ENCODE results near the gene IQCM. TPM values are rescaled to one million over a fixed set of nuclear protein-coding genes. Genes with fewer than 3 reads are reported as not detected.

IQCM gene
- polyA plus RNA-seq, 1 donor, result 0.15 TPM

- no peaks in the 10 kb centered on the region for H3K27me3 ChIP-seq (ENCODE audit: control insufficient read depth, insufficient read depth, low read length)
- no peak for DNase-seq
- no peaks in the 10 kb centered on the region for H3K36me3 ChIP-seq (ENCODE audit: control insufficient read depth, insufficient read depth, low read length)
- H3K4me1 ChIP-seq (ENCODE audit: control insufficient read depth, insufficient read depth, low read length), result no peaks in the 10 kb centered on the region
- no peak overlapping the region for H3K27ac ChIP-seq (ENCODE audit: low read length)
- 71% methylated on average over 1 of the region's 3 CpGs for WGBS (ENCODE audit: insufficient coverage, low lambda C conversion rate)
- H3K4me3 ChIP-seq (ENCODE audit: low read length), result no peak overlapping the region
- H3K9me3 ChIP-seq (ENCODE audit: control insufficient read depth, low read depth, low read length), result no peaks in the 10 kb centered on the region
Observed at GRCh38 chr4:149328161-149328560, 487.5 kb downstream of the IQCM start.

- WGBS (ENCODE audit: insufficient coverage, low lambda C conversion rate), result 83% methylated on average over 1 of the region's 1 CpG
- Histone ChIP-seq H3K9me3 (ENCODE audit: control insufficient read depth, low read depth, low read length) (no peaks in the 10 kb centered on the region), H3K4me3 (ENCODE audit: low read length) (no peak overlapping the region), H3K36me3 (ENCODE audit: control insufficient read depth, insufficient read depth, low read length) (no peaks in the 10 kb centered on the region), H3K27me3 (ENCODE audit: control insufficient read depth, insufficient read depth, low read length) (no peaks in the 10 kb centered on the region), H3K27ac (ENCODE audit: low read length) (no peak overlapping the region), H3K4me1 (ENCODE audit: control insufficient read depth, insufficient read depth, low read length) (no peaks in the 10 kb centered on the region)
- no peak for DNase-seq
Observed at GRCh38 chr4:149322203-149322602, 493.4 kb downstream of the IQCM start.

GRCh38 chr4:149321438-149321837 is 494.2 kb downstream of the IQCM start:
- WGBS (ENCODE audit: insufficient coverage, low lambda C conversion rate), result 60% methylated on average over 1 of the region's 1 CpG
- DNase-seq, result no peak
- Histone ChIP-seq H3K4me3 (ENCODE audit: low read length) (no peak overlapping the region), H3K4me1 (ENCODE audit: control insufficient read depth, insufficient read depth, low read length) (no peaks in the 10 kb centered on the region), H3K27ac (ENCODE audit: low read length) (no peak overlapping the region), H3K27me3 (ENCODE audit: control insufficient read depth, insufficient read depth, low read length) (no peaks in the 10 kb centered on the region), H3K9me3 (ENCODE audit: control insufficient read depth, low read depth, low read length) (no peaks in the 10 kb centered on the region), H3K36me3 (ENCODE audit: control insufficient read depth, insufficient read depth, low read length) (no peaks in the 10 kb centered on the region)

GRCh38 chr4:149311076-149311475 is 504.6 kb downstream of the IQCM start:
- WGBS (ENCODE audit: insufficient coverage, low lambda C conversion rate), result 80% methylated on average over 1 of the region's 4 CpGs
- Histone ChIP-seq H3K4me1 (ENCODE audit: control insufficient read depth, insufficient read depth, low read length) (no peaks in the 10 kb centered on the region), H3K27me3 (ENCODE audit: control insufficient read depth, insufficient read depth, low read length) (no peaks in the 10 kb centered on the region), H3K36me3 (ENCODE audit: control insufficient read depth, insufficient read depth, low read length) (no peaks in the 10 kb centered on the region), H3K4me3 (ENCODE audit: low read length) (no peak overlapping the region), H3K9me3 (ENCODE audit: control insufficient read depth, low read depth, low read length) (no peaks in the 10 kb centered on the region), H3K27ac (ENCODE audit: low read length) (no peak overlapping the region)
- no peak for DNase-seq

GRCh38 chr4:149306537-149306936 is 509.1 kb downstream of the IQCM start:
- no peaks in the 10 kb centered on the region for H3K4me1 ChIP-seq (ENCODE audit: control insufficient read depth, insufficient read depth, low read length)
- H3K4me3 ChIP-seq (ENCODE audit: low read length), result no peak overlapping the region
- no peak for DNase-seq
- no peak overlapping the region for H3K27ac ChIP-seq (ENCODE audit: low read length)
- H3K36me3 ChIP-seq (ENCODE audit: control insufficient read depth, insufficient read depth, low read length), result no peaks in the 10 kb centered on the region
- no peaks in the 10 kb centered on the region for H3K27me3 ChIP-seq (ENCODE audit: control insufficient read depth, insufficient read depth, low read length)
- no peaks in the 10 kb centered on the region for H3K9me3 ChIP-seq (ENCODE audit: control insufficient read depth, low read depth, low read length)
